Osteocyte (in vitro differentiated cells): ENCODE results near the gene MYO1H. TPM values are rescaled to one million over a fixed set of nuclear protein-coding genes. Genes with fewer than 3 reads are reported as not detected.

Source experiments
- DNase-seq: peaks from one replicate; pipeline ENCODE4 v3.0.0; 2021; ENCODE audit warnings: mixed read lengths; ENCODE audit not compliant: unreplicated experiment; ENCODE audit errors: extremely low spot score
- H3K27ac Mint-ChIP-seq: one replicate; pipeline ENCODE4 v1.8.0; 2021; ENCODE audit warnings: mild to moderate bottlenecking, mixed read lengths; ENCODE audit not compliant: unreplicated experiment
- H3K27me3 Mint-ChIP-seq: one replicate; pipeline ENCODE4 v1.8.0; 2021; ENCODE audit warnings: mixed read lengths; ENCODE audit not compliant: unreplicated experiment
- H3K36me3 Mint-ChIP-seq: one replicate; pipeline ENCODE4 v1.8.0; 2021; ENCODE audit warnings: mixed read lengths; ENCODE audit not compliant: unreplicated experiment
- H3K4me1 Mint-ChIP-seq: one replicate; pipeline ENCODE4 v1.8.0; 2021; ENCODE audit warnings: mixed read lengths; ENCODE audit not compliant: unreplicated experiment
- H3K4me3 Mint-ChIP-seq: one replicate; pipeline ENCODE4 v1.8.0; 2021; ENCODE audit warnings: mild to moderate bottlenecking, moderate library complexity, mixed read lengths; ENCODE audit not compliant: unreplicated experiment
- H3K9me3 Mint-ChIP-seq: one replicate; pipeline ENCODE4 v1.8.0; 2021; ENCODE audit warnings: mixed read lengths; ENCODE audit not compliant: unreplicated experiment
- total RNA-seq: library from RNA; stranded (reverse); gene quantifications from 2 replicates; pipeline ENCODE4 v1.2.1, GENCODE V29; 2021
- TF ChIP-seq, protein P1 (sequence below): fragments of 200-600 bp; sonication (generic); IDR thresholded peaks from 2 replicates; pipeline ENCODE4 v1.5.0; 2021; ENCODE audit warnings: antibody characterized with exemption, mild to moderate bottlenecking, moderate library complexity

Gene MYO1H
- total RNA-seq, 1 donor from 2014 or later, result not detected

- Mint-ChIP-seq H3K4me1 (no peaks in the 10 kb centered on the region), H3K27ac (no peak overlapping the region), H3K9me3 (no peaks in the 10 kb centered on the region), H3K4me3 (no peak overlapping the region), H3K36me3 (no peaks in the 10 kb centered on the region), H3K27me3 (peaks cover 12% of the 10 kb centered on the region)
- TF ChIP-seq, protein P1, sequence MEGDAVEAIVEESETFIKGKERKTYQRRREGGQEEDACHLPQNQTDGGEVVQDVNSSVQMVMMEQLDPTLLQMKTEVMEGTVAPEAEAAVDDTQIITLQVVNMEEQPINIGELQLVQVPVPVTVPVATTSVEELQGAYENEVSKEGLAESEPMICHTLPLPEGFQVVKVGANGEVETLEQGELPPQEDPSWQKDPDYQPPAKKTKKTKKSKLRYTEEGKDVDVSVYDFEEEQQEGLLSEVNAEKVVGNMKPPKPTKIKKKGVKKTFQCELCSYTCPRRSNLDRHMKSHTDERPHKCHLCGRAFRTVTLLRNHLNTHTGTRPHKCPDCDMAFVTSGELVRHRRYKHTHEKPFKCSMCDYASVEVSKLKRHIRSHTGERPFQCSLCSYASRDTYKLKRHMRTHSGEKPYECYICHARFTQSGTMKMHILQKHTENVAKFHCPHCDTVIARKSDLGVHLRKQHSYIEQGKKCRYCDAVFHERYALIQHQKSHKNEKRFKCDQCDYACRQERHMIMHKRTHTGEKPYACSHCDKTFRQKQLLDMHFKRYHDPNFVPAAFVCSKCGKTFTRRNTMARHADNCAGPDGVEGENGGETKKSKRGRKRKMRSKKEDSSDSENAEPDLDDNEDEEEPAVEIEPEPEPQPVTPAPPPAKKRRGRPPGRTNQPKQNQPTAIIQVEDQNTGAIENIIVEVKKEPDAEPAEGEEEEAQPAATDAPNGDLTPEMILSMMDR, result no peak
- DNase-seq, result no peak
These were observed 82.5 kb downstream of the MYO1H start for GRCh38 chr12:109430244-109430643.

DNA sequence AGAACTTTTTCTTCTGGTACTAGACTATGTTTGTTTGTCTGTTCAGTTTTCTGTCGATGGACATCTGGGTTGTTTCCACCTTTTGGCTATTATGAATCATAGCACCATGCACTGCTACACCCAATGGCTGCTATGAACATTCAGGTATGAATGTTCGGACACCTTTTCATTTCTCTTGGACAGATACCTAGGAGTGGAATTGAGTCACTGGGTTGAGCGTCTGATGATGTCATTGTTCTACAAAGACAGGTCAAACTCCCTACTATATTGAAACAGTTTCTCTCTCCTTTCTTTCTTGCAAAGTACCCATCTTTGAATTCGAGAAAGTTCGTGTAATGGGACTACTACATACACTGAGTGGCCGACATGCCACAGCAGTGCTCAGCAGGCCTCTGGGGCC lies 84.7 kb downstream of the MYO1H start:
- H3K36me3 Mint-ChIP-seq, result no peaks in the 10 kb centered on the region
- no peak for DNase-seq
- H3K9me3 Mint-ChIP-seq, result no peaks in the 10 kb centered on the region
- H3K27me3 Mint-ChIP-seq, result no peaks in the 10 kb centered on the region
- TF ChIP-seq, protein P1, result no peak
- no peak overlapping the region for H3K4me3 Mint-ChIP-seq
- H3K4me1 Mint-ChIP-seq, result no peaks in the 10 kb centered on the region
- H3K27ac Mint-ChIP-seq, result no peak overlapping the region

- Mint-ChIP-seq H3K9me3 (no peaks in the 10 kb centered on the region), H3K4me1 (no peaks in the 10 kb centered on the region), H3K27me3 (no peaks in the 10 kb centered on the region), H3K4me3 (no peak overlapping the region), H3K27ac (no peak overlapping the region), H3K36me3 (no peaks in the 10 kb centered on the region)
- TF ChIP-seq, protein P1, result peak; percentile 87
- DNase-seq, result peak; percentile 93
These were observed 85.2 kb downstream of the MYO1H start for GRCh38 chr12:109432842-109433304.

DNA sequence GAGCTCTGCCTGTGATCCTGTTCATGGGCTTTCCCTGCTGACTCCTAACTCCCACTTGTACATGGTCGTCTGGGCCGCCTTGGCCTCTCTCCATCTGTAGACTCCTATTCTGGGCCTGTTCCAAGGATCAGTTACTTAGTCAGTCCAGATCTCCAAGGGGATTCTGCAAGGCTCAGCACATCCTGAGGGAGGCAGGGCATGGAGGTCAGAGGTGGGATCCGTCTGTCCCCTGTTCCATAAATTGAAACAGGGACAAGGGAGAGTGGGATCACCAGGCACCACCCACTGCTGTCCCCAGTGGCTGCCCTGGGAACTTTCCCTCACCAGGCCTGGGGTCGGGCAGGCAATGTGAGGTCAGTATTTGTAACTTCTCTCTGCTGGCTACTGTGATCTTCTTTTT lies 85.9 kb downstream of the MYO1H start:
- no peaks in the 10 kb centered on the region for H3K4me1 Mint-ChIP-seq
- H3K27me3 Mint-ChIP-seq, result no peaks in the 10 kb centered on the region
- H3K9me3 Mint-ChIP-seq, result no peaks in the 10 kb centered on the region
- TF ChIP-seq, protein P1, result peak; percentile 30
- peaks cover 2% of the 10 kb centered on the region for H3K36me3 Mint-ChIP-seq
- no peak overlapping the region for H3K27ac Mint-ChIP-seq
- no peak for DNase-seq
- no peak overlapping the region for H3K4me3 Mint-ChIP-seq

GRCh38 chr12:109434582-109434981 lies 86.9 kb downstream of the MYO1H start:
- TF ChIP-seq, protein P1, result no peak
- no peak for DNase-seq
- H3K36me3 Mint-ChIP-seq, result peaks cover 2% of the 10 kb centered on the region
- no peaks in the 10 kb centered on the region for H3K9me3 Mint-ChIP-seq
- no peaks in the 10 kb centered on the region for H3K4me1 Mint-ChIP-seq
- H3K27me3 Mint-ChIP-seq, result no peaks in the 10 kb centered on the region
- no peak overlapping the region for H3K4me3 Mint-ChIP-seq
- H3K27ac Mint-ChIP-seq, result no peak overlapping the region
